Fibroblast of lung (primary cell): Measurements from ENCODE around the gene DRD2. TPM values are rescaled to one million over a fixed set of nuclear protein-coding genes. Genes with fewer than 3 reads are reported as not detected.

Experiments
- DNase-seq, 2 donors: peaks; one replicate each; pipeline versions ENCODE4 v3.0.0 to v3.0.0-alpha.2; 2010; ENCODE audit warnings: low read depth in 2 of 2
- H2AFZ ChIP-seq: 2 replicates; pipeline ENCODE4 v1.5.1; 2012; ENCODE audit warnings: low read length, control low read depth, inconsistent platforms
- H3K27ac ChIP-seq: 2 replicates; pipeline ENCODE4 v1.5.1; 2011; ENCODE audit warnings: low read length, control low read depth; ENCODE audit not compliant: insufficient read depth
- H3K27me3 ChIP-seq: 2 replicates; pipeline ENCODE4 v1.5.1; 2011; ENCODE audit warnings: mild to moderate bottlenecking, low read length; ENCODE audit not compliant: control insufficient read depth, insufficient read depth
- H3K36me3 ChIP-seq: 2 replicates; pipeline ENCODE4 v1.5.1; 2011; ENCODE audit warnings: low read length; ENCODE audit not compliant: control insufficient read depth, insufficient read depth
- H3K4me1 ChIP-seq: 2 replicates; pipeline ENCODE4 v1.5.1; 2011; ENCODE audit warnings: low read length; ENCODE audit not compliant: control insufficient read depth, insufficient read depth; ENCODE audit errors: extremely low read depth
- H3K4me2 ChIP-seq: 2 replicates; pipeline ENCODE4 v1.5.1; 2011; ENCODE audit warnings: low read length, control low read depth; ENCODE audit not compliant: insufficient read depth; ENCODE audit errors: extremely low read depth
- H3K4me3 ChIP-seq, 4 experiments: fragments of 200-600 bp in 1 of 4; sonication (generic) in 1 of 4; replicated peaks in 1 of 4; 2 replicates each; pipeline ENCODE4 v1.5.1; 2011 to 2016; ENCODE audit warnings: low read length in 4 of 4, low read depth in 3 of 4, mild to moderate bottlenecking in 3 of 4, control low read depth in 2 of 4, inconsistent platforms in 1 of 4, mixed read lengths in 1 of 4; ENCODE audit not compliant: insufficient read depth in 1 of 4; ENCODE audit errors: control extremely low read depth in 1 of 4
- H3K79me2 ChIP-seq: 2 replicates; pipeline ENCODE4 v1.5.1; 2012; ENCODE audit warnings: mild to moderate bottlenecking, low read length, inconsistent platforms; ENCODE audit not compliant: control insufficient read depth, insufficient read depth
- H3K9ac ChIP-seq: 2 replicates; pipeline ENCODE4 v1.5.1; 2011; ENCODE audit warnings: mild to moderate bottlenecking, low read length, control low read depth; ENCODE audit not compliant: insufficient read depth
- H3K9me3 ChIP-seq: 2 replicates; pipeline ENCODE4 v1.5.1; 2012; ENCODE audit warnings: low read depth, low read length; ENCODE audit not compliant: control insufficient read depth, insufficient read depth
- H4K20me1 ChIP-seq: 2 replicates; pipeline ENCODE4 v1.5.1; 2011; ENCODE audit warnings: low read length; ENCODE audit not compliant: control insufficient read depth, insufficient read depth; ENCODE audit errors: extremely low read depth
- EZH2 ChIP-seq: IDR thresholded peaks from 2 replicates; pipeline ENCODE4 v1.5.1; 2012; ENCODE audit warnings: low read length, control low read depth, mild to moderate bottlenecking; ENCODE audit errors: missing control alignments
- polyA plus RNA-seq, 2 donors: library from polyadenylated mRNA; depleted of rRNA in 1 of 2; stranded (reverse) in 1 of 2; unstranded in 1 of 2; fragments of >200 nt; gene quantifications; 2 replicates each; pipeline ENCODE4 v1.2.1, GENCODE V29; 2011 to 2012; ENCODE audit warnings: missing spikeins in 1 of 2
- total RNA-seq: library from RNA; depleted of rRNA; stranded (reverse); fragments of >200 nt; gene quantifications from 2 replicates; pipeline ENCODE4 v1.2.1, GENCODE V29; 2014
- TF ChIP-seq, protein P1 (sequence below), 2 donors: IDR thresholded peaks in 1 of 2; conservative IDR thresholded peaks in 1 of 2; 1 replicate in 1 of 2; 2 replicates in 1 of 2; pipeline ENCODE4 v1.5.1; 2011 to 2012; ENCODE audit warnings: low read length in 2 of 2, control low read depth in 1 of 2, inconsistent platforms in 1 of 2, low read depth in 1 of 2, mild to moderate bottlenecking in 1 of 2

Gene DRD2
- total and polyA plus RNA-seq, 2 donors (not counting 1 experiment from before 2014, with no cell fraction given), result not detected

- H3K79me2 ChIP-seq, result no peaks in the 10 kb centered on the region
- TF ChIP-seq EZH2, result no peak
- TF ChIP-seq, protein P1, sequence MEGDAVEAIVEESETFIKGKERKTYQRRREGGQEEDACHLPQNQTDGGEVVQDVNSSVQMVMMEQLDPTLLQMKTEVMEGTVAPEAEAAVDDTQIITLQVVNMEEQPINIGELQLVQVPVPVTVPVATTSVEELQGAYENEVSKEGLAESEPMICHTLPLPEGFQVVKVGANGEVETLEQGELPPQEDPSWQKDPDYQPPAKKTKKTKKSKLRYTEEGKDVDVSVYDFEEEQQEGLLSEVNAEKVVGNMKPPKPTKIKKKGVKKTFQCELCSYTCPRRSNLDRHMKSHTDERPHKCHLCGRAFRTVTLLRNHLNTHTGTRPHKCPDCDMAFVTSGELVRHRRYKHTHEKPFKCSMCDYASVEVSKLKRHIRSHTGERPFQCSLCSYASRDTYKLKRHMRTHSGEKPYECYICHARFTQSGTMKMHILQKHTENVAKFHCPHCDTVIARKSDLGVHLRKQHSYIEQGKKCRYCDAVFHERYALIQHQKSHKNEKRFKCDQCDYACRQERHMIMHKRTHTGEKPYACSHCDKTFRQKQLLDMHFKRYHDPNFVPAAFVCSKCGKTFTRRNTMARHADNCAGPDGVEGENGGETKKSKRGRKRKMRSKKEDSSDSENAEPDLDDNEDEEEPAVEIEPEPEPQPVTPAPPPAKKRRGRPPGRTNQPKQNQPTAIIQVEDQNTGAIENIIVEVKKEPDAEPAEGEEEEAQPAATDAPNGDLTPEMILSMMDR (conservative IDR thresholded peaks at IDR 0.05 in 1 of 2, IDR thresholded peaks at IDR 0.05 in 1 of 2; ENCODE audit: low read depth in 1 of 2, low read length in 2 of 2), result no peak
- H4K20me1 ChIP-seq, result no peaks in the 10 kb centered on the region
- H3K4me2 ChIP-seq, result no peak overlapping the region
- no peaks in the 10 kb centered on the region for H3K36me3 ChIP-seq
- no peak overlapping the region for H3K27ac ChIP-seq
- no peak overlapping the region for H3K4me3 ChIP-seq
- no peaks in the 10 kb centered on the region for H3K9me3 ChIP-seq
- no peak for DNase-seq
- H3K4me1 ChIP-seq, result no peaks in the 10 kb centered on the region
- no peak overlapping the region for H2AFZ ChIP-seq
- no peak overlapping the region for H3K9ac ChIP-seq
- H3K27me3 ChIP-seq, result peaks cover 3% of the 10 kb centered on the region
These were observed 28.3 kb downstream of the DRD2 start for GRCh38 chr11:113446938-113447337.

DNA sequence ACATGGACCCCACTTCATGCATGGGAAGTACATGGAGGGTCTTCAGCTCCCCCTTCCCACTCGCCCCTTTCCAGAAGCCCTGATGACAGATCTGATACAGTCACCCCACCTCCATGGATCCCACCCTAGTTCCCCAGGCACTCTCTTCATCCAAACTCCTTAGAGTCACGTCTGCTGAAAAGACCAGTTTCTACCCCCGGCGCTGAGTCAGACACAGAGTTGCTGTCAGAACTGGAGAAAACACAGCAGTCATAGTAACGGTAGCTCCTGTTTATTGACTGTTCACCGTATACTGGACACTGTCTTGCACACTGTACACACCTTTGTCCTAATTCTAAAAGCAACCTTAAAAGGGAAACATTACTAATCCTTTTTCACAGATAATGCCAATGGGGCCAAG lies 29.1 kb downstream of the DRD2 start:
- peaks cover 3% of the 10 kb centered on the region for H3K27me3 ChIP-seq
- no peak overlapping the region for H3K4me3 ChIP-seq
- H3K9me3 ChIP-seq, result no peaks in the 10 kb centered on the region
- no peaks in the 10 kb centered on the region for H3K4me1 ChIP-seq
- DNase-seq, result peak in 1 of 2 donors; percentile 36
- no peak overlapping the region for H2AFZ ChIP-seq
- H4K20me1 ChIP-seq, result no peaks in the 10 kb centered on the region
- no peak for TF ChIP-seq EZH2
- TF ChIP-seq, protein P1 (conservative IDR thresholded peaks at IDR 0.05 in 1 of 2, IDR thresholded peaks at IDR 0.05 in 1 of 2; ENCODE audit: low read depth in 1 of 2, low read length in 2 of 2), result no peak
- no peak overlapping the region for H3K9ac ChIP-seq
- no peak overlapping the region for H3K4me2 ChIP-seq
- H3K36me3 ChIP-seq, result no peaks in the 10 kb centered on the region
- no peaks in the 10 kb centered on the region for H3K79me2 ChIP-seq
- no peak overlapping the region for H3K27ac ChIP-seq

- Histone ChIP-seq H3K4me3 (no peak overlapping the region), H3K9ac (no peak overlapping the region), H3K4me2 (no peak overlapping the region), H4K20me1 (no peaks in the 10 kb centered on the region), H3K9me3 (no peaks in the 10 kb centered on the region), H2AFZ (no peak overlapping the region), H3K27me3 (peaks cover 3% of the 10 kb centered on the region), H3K27ac (no peak overlapping the region), H3K36me3 (no peaks in the 10 kb centered on the region), H3K79me2 (no peaks in the 10 kb centered on the region), H3K4me1 (no peaks in the 10 kb centered on the region)
- no peak for TF ChIP-seq EZH2
- TF ChIP-seq, protein P1 (conservative IDR thresholded peaks at IDR 0.05 in 1 of 2, IDR thresholded peaks at IDR 0.05 in 1 of 2; ENCODE audit: low read depth in 1 of 2, low read length in 2 of 2), result no peak
- no peak for DNase-seq
These were observed 30.6 kb downstream of the DRD2 start for GRCh38 chr11:113444502-113445123.
